Endothelial cell of umbilical vein (primary cell): ENCODE results near the gene EIF3K. TPM values are rescaled to one million over a fixed set of nuclear protein-coding genes. Genes with fewer than 3 reads are reported as not detected.
A peak's percentile ranks its signal among the peaks of the same experiment; 100 is the strongest.

Source experiments
- Bru-seq: library from RNA; stranded (reverse); fragments of 400-500 nt; gene quantifications from one replicate; lab custom pipeline; 2021; lab: Mats Ljungman, UMichigan
- BruChase-seq, 2 experiments: library from RNA; stranded (reverse); fragments of 400-500 nt; gene quantifications; one replicate each; lab custom pipeline; 2021; lab: Mats Ljungman, UMichigan
- BruUV-seq: library from RNA; stranded (reverse); fragments of 400-500 nt; replicated peaks from 2 replicates; lab custom pipeline; 2021; lab: Mats Ljungman, UMichigan
- CTCF ChIA-PET: fragments of 300-600, 350-600 bp; sonication (Branson Sonifier 250); formaldehyde crosslinking; loops from one replicate; lab custom pipeline; 2021; ENCODE audit warnings: antibody characterized with exemption, inconsistent platforms; lab: Charles Lee
- POLR2A ChIA-PET: fragments of 300-600, 350-600 bp; sonication (Branson Sonifier 250); formaldehyde crosslinking; loops from one replicate; lab custom pipeline; 2021; ENCODE audit warnings: antibody characterized with exemption, inconsistent platforms; lab: Charles Lee
- DNase-seq: peaks from one replicate; pipeline ENCODE4 v3.0.0-alpha.2; 2011; ENCODE audit warnings: low read depth, low spot score
- FAIRE-seq: peaks from 2 replicates; lab custom pipeline; 2011; peaks lifted over from hg19 to GRCh38; lab: Jason Lieb, UNC
- H2AFZ ChIP-seq: 2 replicates; pipeline ENCODE4 v1.6.0; 2012; ENCODE audit warnings: low read depth, low read length, control low read depth, inconsistent platforms
- H3K27ac ChIP-seq: 2 replicates; pipeline ENCODE4 v1.5.1; 2011; ENCODE audit warnings: low read depth, mild to moderate bottlenecking, control low read depth, low read length, moderate library complexity; ENCODE audit not compliant: insufficient read depth
- H3K27me3 ChIP-seq, 2 experiments: 2 replicates each; pipeline versions ENCODE4 v1.6.0 to v1.6.1; 2011; ENCODE audit warnings: low read length in 2 of 2, mixed read lengths in 1 of 2; ENCODE audit not compliant: control insufficient read depth in 2 of 2, insufficient read depth in 2 of 2
- H3K36me3 ChIP-seq, 2 experiments: 2 replicates in 1 of 2; 3 replicates in 1 of 2; pipeline ENCODE4 v1.5.1; 2011; ENCODE audit warnings: low read length in 2 of 2, mild to moderate bottlenecking in 1 of 2, moderate library complexity in 1 of 2; ENCODE audit not compliant: control insufficient read depth in 2 of 2, insufficient read depth in 2 of 2; ENCODE audit errors: extremely low read depth in 1 of 2
- H3K4me1 ChIP-seq: 3 replicates; pipeline ENCODE4 v1.5.1; 2011; ENCODE audit warnings: mild to moderate bottlenecking, low read length; ENCODE audit not compliant: control insufficient read depth, insufficient read depth; ENCODE audit errors: extremely low read depth
- H3K4me2 ChIP-seq: 2 replicates; pipeline ENCODE4 v1.6.1; 2011; ENCODE audit warnings: low read length, control low read depth, mixed read lengths; ENCODE audit not compliant: insufficient read depth
- H3K4me3 ChIP-seq, 3 experiments: fragments of 200-600 bp in 1 of 3; sonication (generic), shearing (Covaris generic) in 1 of 3; replicated peaks in 1 of 3; 2 replicates each; pipeline ENCODE4 v1.5.1; 2011 to 2016; ENCODE audit warnings: control low read depth in 3 of 3, low read length in 3 of 3, mild to moderate bottlenecking in 2 of 3, inconsistent platforms in 1 of 3, low read depth in 1 of 3, moderate library complexity in 1 of 3; ENCODE audit not compliant: insufficient read depth in 1 of 3
- H3K79me2 ChIP-seq: 2 replicates; pipeline ENCODE4 v1.6.0; 2012; ENCODE audit warnings: low read length, inconsistent platforms; ENCODE audit not compliant: control insufficient read depth, insufficient read depth
- H3K9ac ChIP-seq: replicated peaks from 2 replicates; pipeline ENCODE3; 2011; ENCODE audit warnings: low read length, control low read depth; ENCODE audit not compliant: insufficient read depth; ENCODE audit errors: extremely low read depth
- H3K9me1 ChIP-seq: replicated peaks from 3 replicates; pipeline ENCODE4 v1.6.0; 2011; ENCODE audit warnings: mild to moderate bottlenecking, low read length; ENCODE audit not compliant: control insufficient read depth, insufficient read depth; ENCODE audit errors: extremely low read depth
- H3K9me3 ChIP-seq: replicated peaks from 2 replicates; pipeline ENCODE4 v1.5.1; 2012; ENCODE audit warnings: low read length, inconsistent platforms; ENCODE audit not compliant: control insufficient read depth, insufficient read depth
- H4K20me1 ChIP-seq: replicated peaks from 2 replicates; pipeline ENCODE3; 2011; ENCODE audit warnings: mild to moderate bottlenecking, low read length; ENCODE audit not compliant: control insufficient read depth, insufficient read depth; ENCODE audit errors: extremely low read depth
- EZH2 ChIP-seq: IDR thresholded peaks from 2 replicates; pipeline ENCODE4 v1.6.1; 2012; ENCODE audit warnings: borderline replicate concordance, low read depth, mild to moderate bottlenecking, moderate library complexity, low read length, inconsistent platforms; ENCODE audit not compliant: severe bottlenecking
- FOS ChIP-seq: IDR thresholded peaks from 2 replicates; pipeline ENCODE4 v1.6.1; 2011; ENCODE audit warnings: mild to moderate bottlenecking, low read length, moderate library complexity, borderline replicate concordance; ENCODE audit not compliant: insufficient read depth
- GATA2 ChIP-seq: IDR thresholded peaks from 2 replicates; pipeline ENCODE4 v1.7.0; 2011; ENCODE audit warnings: low read depth, mild to moderate bottlenecking, moderate library complexity, mixed read lengths, low read length; ENCODE audit not compliant: insufficient read length, insufficient read depth
- JUN ChIP-seq: IDR thresholded peaks from 2 replicates; pipeline ENCODE4 v1.6.1; 2011; ENCODE audit warnings: borderline replicate concordance, low read depth; ENCODE audit not compliant: insufficient read length, insufficient read depth
- MAX ChIP-seq: IDR thresholded peaks from 2 replicates; pipeline ENCODE4 v1.6.1; 2011; ENCODE audit not compliant: insufficient read depth, insufficient read length
- MYC ChIP-seq: IDR thresholded peaks from one replicate; pipeline ENCODE4 v1.6.1; 2011; ENCODE audit warnings: mild to moderate bottlenecking, low read depth, low read length
- POLR2A ChIP-seq: IDR thresholded peaks from 2 replicates; pipeline ENCODE4 v1.6.1; 2012; ENCODE audit warnings: low read depth, mild to moderate bottlenecking, control low read depth, low read length
- POLR2AphosphoS5 ChIP-seq: IDR thresholded peaks from 2 replicates; pipeline ENCODE4 v1.6.1; 2012; ENCODE audit warnings: low read depth, mild to moderate bottlenecking, control low read depth, low read length, moderate library complexity; ENCODE audit not compliant: insufficient read depth
- dilution Hi-C: fragments of 300-500 bp; cut with MboI; formaldehyde crosslinking; loops from one replicate; pipeline ENCODE4 v1.15.0; 2019; ENCODE audit warnings: low sequenced_read_pairs; ENCODE audit not compliant: extremely low pct_ligation_motif_present
- intact Hi-C: fragments of 100-400 bp; cut with micrococcal nuclease; formaldehyde crosslinking; loops from one replicate; pipeline ENCODE4 v1.10.0; 2022
- long read RNA-seq: library from polyadenylated mRNA; stranded (forward); transcript quantifications from one replicate; pipeline ENCODE4 v2.0.0, GENCODE V29; 2021
- polyA minus RNA-seq, 3 experiments: library from RNA; depleted of rRNA, polyadenylated mRNA; stranded (reverse); fragments of >200 nt; gene quantifications; 1 replicate in 1 of 3; 2 replicates in 2 of 3; pipeline ENCODE4 v1.2.3, GENCODE V29; 2011
- polyA plus RNA-seq, 4 experiments: library from polyadenylated mRNA; depleted of rRNA in 3 of 4; stranded (reverse) in 3 of 4; unstranded in 1 of 4; fragments of >200 nt; gene quantifications; 2 replicates each; pipeline versions ENCODE4 v1.2.1 to v1.2.3, GENCODE V29; 2011 to 2012; ENCODE audit warnings: missing spikeins in 1 of 4
- total RNA-seq: library from RNA; stranded (reverse); gene quantifications from 2 replicates; pipeline ENCODE4 v1.2.3, GENCODE V29; 2021

Gene EIF3K, protein sequence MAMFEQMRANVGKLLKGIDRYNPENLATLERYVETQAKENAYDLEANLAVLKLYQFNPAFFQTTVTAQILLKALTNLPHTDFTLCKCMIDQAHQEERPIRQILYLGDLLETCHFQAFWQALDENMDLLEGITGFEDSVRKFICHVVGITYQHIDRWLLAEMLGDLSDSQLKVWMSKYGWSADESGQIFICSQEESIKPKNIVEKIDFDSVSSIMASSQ
- total RNA-seq (267 and 277 TPM in 2 replicates), polyA plus RNA-seq (584 and 644 TPM in 2 replicates), polyA minus RNA-seq (239 and 248 TPM in 2 replicates), Bru-seq, nascent RNA (percentile 77 among the genes with signal in this experiment), BruChase-seq, experiment 1, labeled RNA remaining after a 6-hour chase (percentile 80 among the genes with signal in this experiment), BruChase-seq, experiment 2, labeled RNA remaining after a 2-hour chase (percentile 84 among the genes with signal in this experiment)
- 562 and 679 TPM in 2 replicates for polyA plus RNA-seq (2011; cell fraction: cytosol; rRNA removed)
- 241 and 343 TPM in 2 replicates for polyA plus RNA-seq (2011; cell fraction: nucleus; rRNA removed)
- 437 and 456 TPM in 2 replicates for polyA plus RNA-seq (2012)
- 160 TPM for polyA minus RNA-seq (2011; cell fraction: cytosol; rRNA and poly(A)+ RNA removed)
- 54.6 and 56.7 TPM in 2 replicates for polyA minus RNA-seq (2011; cell fraction: nucleus; rRNA and poly(A)+ RNA removed)
- long read RNA-seq, transcript EIF3K-213 (8 exons, 760 nt) = minor isoform, 6 of 397 reads
- long read RNA-seq, transcript EIF3K-214 (7 exons, 780 nt) = minor isoform, 7 of 397 reads
- long read RNA-seq, transcript EIF3K-211 (7 exons, 670 nt) = minor isoform, 12 of 397 reads
- long read RNA-seq, transcript EIF3K-201 (8 exons, 864 nt) = major isoform, 333 of 397 reads
- long read RNA-seq, partial matches to known transcripts = 7 of 397 reads
- long read RNA-seq, other reads (novel, unspliced or antisense) = 25 of 397 reads

- FAIRE-seq (peak; percentile 99), DNase-seq (peak; percentile 99)
- H2AFZ ChIP-seq = peak within 1 kb of the TSS; percentile 66
- no peaks in the 10 kb centered on the region for H3K9me1 ChIP-seq
- no peaks in the 10 kb centered on the region for H3K27me3 ChIP-seq
- H4K20me1 ChIP-seq = no peaks in the 10 kb centered on the region
- peak within 1 kb of the TSS; percentile 44 to 99 (median 73) for H3K4me3 ChIP-seq
- H3K27ac ChIP-seq = peak within 1 kb of the TSS; percentile 65
- no TSS peak for BruUV-seq
- dilution Hi-C loops (no loop called here), intact Hi-C loops (loop anchor here (2.0 kb wide), 2 partner anchors 74 to 356 kb away; partner anchors contain the start of gene FBXO17)
- H3K9me3 ChIP-seq = no peaks in the 10 kb centered on the region
- H3K4me1 ChIP-seq = peaks cover 14% of the 10 kb centered on the region
- ChIA-PET CTCF (interaction anchor here (0.5 to 3.6 kb wide), 12 partner anchors 15 to 312 kb away, joined by 3 to 23 read pairs (median 4); partner anchors contain the start of genes ACTN4, FAM98C, MRPS12 and SARS2), POLR2A (interaction anchor here (0.6 to 2.0 kb wide), 2 partner anchors 29 to 455 kb away, joined by 3 to 7 read pairs; partner anchors contain the start of gene ACTN4)
- H3K9ac ChIP-seq = peak within 1 kb of the TSS; percentile 85
- H3K79me2 ChIP-seq = peaks cover 14% of the 10 kb centered on the region
- H3K4me2 ChIP-seq = peak within 1 kb of the TSS; percentile 95
- H3K36me3 ChIP-seq = peaks cover 3 to 8% of the 10 kb centered on the region in 2 experiments
- TF ChIP-seq POLR2A (peak; percentile 94), MAX (peak; percentile 98), EZH2 (no peak), POLR2AphosphoS5 (peak; percentile 91), MYC (peak; percentile 2), FOS (no peak), JUN (no peak), GATA2 (no peak)
These were observed at the start of gene EIF3K for GRCh38 chr19:38618590-38619360. Gene EIF3K, plus strand, starts transcription at chr19:38619188. Its CDS starts 81 bp downstream, at chr19:38619269.
